ENCODE measurements around the gene ADAMTSL3.

Gene ADAMTSL3, protein sequence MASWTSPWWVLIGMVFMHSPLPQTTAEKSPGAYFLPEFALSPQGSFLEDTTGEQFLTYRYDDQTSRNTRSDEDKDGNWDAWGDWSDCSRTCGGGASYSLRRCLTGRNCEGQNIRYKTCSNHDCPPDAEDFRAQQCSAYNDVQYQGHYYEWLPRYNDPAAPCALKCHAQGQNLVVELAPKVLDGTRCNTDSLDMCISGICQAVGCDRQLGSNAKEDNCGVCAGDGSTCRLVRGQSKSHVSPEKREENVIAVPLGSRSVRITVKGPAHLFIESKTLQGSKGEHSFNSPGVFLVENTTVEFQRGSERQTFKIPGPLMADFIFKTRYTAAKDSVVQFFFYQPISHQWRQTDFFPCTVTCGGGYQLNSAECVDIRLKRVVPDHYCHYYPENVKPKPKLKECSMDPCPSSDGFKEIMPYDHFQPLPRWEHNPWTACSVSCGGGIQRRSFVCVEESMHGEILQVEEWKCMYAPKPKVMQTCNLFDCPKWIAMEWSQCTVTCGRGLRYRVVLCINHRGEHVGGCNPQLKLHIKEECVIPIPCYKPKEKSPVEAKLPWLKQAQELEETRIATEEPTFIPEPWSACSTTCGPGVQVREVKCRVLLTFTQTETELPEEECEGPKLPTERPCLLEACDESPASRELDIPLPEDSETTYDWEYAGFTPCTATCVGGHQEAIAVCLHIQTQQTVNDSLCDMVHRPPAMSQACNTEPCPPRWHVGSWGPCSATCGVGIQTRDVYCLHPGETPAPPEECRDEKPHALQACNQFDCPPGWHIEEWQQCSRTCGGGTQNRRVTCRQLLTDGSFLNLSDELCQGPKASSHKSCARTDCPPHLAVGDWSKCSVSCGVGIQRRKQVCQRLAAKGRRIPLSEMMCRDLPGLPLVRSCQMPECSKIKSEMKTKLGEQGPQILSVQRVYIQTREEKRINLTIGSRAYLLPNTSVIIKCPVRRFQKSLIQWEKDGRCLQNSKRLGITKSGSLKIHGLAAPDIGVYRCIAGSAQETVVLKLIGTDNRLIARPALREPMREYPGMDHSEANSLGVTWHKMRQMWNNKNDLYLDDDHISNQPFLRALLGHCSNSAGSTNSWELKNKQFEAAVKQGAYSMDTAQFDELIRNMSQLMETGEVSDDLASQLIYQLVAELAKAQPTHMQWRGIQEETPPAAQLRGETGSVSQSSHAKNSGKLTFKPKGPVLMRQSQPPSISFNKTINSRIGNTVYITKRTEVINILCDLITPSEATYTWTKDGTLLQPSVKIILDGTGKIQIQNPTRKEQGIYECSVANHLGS (N-terminal part only)

DNA sequence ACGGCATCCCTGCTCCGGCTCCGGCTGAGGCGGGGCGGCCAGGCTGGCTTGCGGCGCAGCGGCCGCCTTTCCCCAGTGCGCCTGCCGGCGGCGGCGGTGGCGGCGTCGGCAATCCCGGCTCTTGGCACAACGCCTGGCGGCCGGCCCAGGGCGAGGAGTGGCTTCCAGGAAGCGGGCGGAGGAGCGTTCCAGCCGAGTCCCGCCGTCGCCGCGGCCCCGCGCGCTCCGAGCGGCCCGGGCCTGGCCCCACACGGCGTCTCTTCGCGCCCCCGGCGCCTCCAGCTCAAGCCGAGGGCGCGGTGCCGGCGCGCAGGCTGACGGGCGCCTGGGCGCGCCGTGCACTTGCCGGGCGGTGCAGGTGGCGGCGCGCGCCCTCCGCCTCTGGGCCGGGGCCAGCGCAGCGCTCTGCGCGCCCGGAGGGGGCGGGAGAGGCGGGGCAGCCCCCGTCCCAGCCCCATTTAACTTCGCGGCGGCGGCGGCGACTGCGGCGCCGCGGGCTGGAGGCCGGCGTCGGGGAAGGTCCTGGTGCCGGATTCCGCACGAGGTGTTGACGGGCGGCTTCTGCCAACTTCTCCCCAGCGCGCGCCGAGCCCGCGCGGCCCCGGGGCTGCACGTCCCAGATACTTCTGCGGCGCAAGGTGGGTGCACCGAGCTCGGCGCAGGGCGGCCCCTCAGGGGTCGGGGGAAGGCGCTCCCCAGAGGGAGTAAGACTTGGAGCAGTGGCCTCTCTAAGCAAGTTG lies at the start of gene ADAMTSL3:
ADAMTSL3 (plus strand) TSS at position 485 of the 740 bp plus-strand sequence. CDS start 1,639 bp downstream, outside the sequence.
- no peak for DNase-seq (ENCODE audit: extremely low read depth in 1 of 2, low read depth in 1 of 2)

DNA sequence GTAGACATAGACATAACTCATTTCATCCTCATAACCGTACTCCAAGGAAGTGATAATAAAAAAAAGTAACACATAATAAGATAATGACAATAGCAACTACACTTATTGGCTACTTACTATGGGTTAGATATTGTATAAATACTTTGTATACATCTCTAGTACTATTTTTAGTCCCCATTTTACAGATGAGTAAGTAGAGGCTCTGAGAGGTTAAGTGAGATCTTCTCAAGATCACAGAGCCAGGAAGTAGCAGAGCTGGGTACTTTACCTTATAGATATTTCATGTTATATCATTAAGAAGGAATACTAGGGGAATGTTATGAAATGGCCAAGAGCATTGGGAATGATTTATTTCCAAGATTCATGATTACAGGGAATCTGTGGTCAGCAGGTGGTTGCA lies 49.4 kb upstream of the ADAMTSL3 start:
- DNase-seq (ENCODE audit: extremely low read depth in 1 of 2, low read depth in 1 of 2): no peak

DNA sequence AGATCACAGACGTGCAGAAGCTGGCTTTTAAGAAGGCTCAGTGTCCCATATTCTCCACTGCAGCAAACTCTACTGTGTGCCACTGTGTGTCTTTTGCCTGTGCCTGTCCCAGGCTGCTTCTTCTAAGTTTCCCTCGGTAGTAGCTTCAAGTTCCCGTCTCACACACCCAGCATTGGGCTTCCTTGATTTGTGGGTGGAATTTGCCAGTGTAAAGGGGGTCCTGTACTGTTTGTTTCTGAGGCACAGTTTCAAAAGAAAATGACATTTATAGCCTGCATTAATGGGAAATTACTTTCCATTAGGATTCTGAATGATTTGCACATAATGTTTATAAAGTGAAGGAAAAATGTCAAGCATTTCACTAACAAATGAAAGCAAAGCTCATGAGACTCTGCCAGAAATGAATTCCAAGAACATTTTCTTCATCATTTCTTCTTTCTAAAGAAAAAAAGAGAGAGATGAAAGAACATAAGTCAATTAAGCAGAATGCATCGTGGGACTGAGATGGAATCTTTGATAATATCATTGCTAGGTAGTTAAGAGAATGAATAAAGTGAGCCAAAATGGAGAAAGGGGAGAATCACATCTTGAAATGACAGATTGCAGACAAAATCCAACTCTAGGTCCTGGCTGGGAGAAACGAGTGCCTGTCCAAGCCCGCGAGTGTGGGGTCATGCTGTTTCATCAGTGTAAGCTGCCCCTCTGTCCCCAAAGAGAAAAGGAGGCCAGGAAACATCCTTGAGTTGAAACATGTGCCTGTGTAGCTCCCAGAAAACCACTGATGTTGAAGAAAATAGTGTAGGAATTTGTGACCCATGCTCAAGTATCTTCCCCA lies 48.6 kb upstream of the ADAMTSL3 start:
- DNase-seq (ENCODE audit: extremely low read depth in 1 of 2, low read depth in 1 of 2): no peak

DNA sequence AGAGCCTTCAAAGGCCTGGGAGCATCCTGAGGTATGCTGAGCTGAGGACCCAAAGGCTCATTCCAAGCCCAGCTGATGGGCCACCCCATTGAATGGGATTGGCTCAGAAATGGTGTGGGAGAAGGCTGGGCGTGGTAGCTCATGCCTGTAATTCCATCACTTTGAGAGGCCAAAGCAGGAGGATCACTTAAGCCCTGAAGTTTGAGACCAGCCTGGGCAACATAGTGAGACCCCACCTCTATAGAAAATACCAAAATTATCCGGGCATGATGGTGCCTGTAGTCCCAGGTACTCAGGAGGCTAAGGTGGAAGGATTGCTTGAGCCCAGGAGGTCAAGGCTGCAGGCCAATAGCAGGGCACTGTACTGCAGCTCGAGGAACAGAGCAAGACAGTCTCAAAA lies 43.8 kb upstream of the ADAMTSL3 start:
- no peak for DNase-seq (ENCODE audit: extremely low read depth in 1 of 2, low read depth in 1 of 2)

DNA sequence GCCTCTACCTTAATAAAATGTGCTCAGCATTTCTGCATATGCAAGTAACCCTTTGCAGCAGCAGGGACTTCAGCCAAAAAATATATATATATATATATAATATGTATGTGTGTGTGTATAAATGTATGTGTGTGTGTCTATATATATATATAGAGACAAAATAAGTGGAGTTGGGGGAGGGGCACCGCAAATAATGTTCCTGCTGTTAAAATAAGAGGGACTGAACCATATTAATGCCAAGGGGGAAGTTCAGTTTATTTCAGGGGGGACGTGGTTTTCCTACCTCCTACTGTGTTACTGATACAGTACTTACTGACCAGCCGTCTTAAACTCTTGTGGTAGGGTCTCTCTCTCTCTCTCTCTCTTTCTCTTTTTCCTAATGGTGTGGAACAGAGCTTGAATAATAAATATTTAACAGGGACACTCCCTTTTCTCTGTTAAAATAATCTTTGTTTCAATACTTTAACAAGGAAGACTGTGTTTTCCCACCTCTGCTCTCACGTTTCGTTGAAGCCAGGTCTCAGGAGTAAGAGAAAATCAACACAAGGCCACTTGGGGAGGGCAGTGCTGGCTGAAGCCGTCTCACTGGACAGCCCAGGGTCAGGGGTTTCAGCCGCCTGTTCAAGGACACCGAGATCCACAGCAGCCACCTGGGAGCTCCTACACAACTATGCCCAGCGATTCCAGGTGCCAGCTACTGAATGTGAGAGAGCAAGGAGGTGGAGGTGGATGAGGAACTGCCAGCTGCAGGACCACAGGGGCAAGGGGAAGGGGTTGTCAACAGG lies 42.8 kb upstream of the ADAMTSL3 start:
- no peak for DNase-seq (ENCODE audit: extremely low read depth in 1 of 2, low read depth in 1 of 2)

DNA sequence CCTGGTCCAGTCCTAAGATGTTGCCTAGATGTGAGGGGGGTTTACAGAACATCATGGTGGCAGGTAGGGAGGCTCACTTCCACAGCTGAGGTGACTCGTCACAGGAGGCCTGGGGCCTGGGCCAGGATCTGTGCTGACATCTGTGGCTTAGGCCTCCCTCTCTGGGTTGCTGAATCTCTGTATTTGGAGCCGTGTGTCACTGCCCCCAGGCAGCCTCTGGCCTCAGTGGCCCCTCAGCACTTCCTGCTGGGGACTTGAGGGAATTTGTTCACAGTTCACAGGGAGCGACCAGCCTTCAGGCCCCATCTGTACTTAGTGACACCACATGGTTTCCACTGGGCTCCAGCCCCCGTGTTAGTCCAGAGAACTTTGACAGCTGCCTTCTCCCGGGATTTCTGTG lies 41.7 kb upstream of the ADAMTSL3 start:
- no peak for DNase-seq (ENCODE audit: extremely low read depth in 1 of 2, low read depth in 1 of 2)

DNA sequence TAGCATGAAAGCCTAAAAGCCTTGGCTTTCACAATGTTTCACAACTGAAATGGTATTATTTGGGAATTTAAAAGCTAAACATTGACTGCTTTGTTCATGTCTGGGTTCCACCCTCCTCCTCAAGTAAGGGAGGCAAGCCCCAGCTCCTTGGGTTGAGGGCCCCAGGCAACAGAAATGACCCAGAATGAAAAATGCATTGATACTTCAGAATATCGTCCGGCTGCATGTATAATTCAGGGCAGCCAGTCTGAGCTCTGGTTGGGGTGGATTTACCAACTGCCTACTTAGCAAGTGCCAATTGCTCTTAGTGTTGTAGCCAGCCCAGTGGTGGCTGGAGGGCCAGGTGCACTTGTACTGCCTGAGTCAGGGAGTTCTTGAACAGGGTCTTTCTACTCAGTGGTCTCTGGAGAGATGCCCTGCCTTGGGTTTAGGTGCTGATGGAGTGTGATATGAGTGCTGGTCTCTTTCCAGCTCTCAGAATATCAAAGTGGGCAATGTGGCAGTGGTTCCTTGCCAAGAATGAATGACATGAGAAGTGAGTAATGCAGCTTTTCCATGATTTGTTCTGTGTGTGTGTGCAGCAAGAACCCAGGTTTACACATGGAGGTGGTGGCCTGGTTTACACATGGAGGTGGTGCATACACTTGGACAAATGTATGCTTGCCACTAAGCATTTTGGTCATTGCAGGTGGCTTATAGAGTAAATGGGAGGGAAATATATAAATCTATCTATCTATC lies 40.9 kb upstream of the ADAMTSL3 start:
- DNase-seq (ENCODE audit: extremely low read depth in 1 of 2, low read depth in 1 of 2): no peak

DNA sequence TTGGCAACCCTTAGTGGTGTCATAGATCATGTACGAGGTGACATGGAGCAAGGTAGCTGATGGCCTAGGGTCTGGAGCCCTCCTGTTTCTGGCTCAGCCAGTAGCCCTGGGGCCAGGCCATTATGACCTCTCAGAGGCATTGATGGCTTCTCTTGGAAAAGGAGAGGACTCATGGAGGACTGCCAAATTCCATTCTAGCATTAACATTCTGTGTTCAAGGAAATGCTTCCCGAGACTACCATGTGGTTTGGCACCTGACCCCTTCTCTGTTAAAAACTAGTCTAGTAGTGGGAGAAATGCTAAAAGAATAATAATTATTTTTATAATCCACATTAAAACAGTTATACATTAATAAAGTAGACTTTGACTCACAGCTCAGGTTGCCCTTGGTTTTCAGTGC lies 40.2 kb upstream of the ADAMTSL3 start:
- no peak for DNase-seq (ENCODE audit: extremely low read depth in 1 of 2, low read depth in 1 of 2)

DNA sequence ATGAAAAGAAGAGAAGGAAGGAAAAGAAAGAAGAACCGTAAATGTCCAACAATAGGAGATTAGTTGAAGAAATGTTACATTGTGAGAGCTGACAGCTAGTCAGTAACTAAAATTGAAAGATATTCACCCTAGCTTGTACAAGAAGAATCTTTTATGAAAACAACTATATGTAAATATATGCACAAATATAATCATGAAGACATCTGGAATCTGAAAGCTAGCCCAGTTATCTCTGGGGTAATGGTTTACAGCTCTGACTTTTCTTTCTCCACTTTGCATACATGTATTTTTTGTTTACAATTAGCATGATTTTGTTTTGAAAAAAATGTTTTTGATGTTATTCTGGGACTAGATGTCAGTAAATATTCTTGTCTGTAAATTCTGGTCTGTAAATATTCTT lies 37.1 kb upstream of the ADAMTSL3 start:
- no peak for DNase-seq (ENCODE audit: extremely low read depth in 1 of 2, low read depth in 1 of 2)

DNA sequence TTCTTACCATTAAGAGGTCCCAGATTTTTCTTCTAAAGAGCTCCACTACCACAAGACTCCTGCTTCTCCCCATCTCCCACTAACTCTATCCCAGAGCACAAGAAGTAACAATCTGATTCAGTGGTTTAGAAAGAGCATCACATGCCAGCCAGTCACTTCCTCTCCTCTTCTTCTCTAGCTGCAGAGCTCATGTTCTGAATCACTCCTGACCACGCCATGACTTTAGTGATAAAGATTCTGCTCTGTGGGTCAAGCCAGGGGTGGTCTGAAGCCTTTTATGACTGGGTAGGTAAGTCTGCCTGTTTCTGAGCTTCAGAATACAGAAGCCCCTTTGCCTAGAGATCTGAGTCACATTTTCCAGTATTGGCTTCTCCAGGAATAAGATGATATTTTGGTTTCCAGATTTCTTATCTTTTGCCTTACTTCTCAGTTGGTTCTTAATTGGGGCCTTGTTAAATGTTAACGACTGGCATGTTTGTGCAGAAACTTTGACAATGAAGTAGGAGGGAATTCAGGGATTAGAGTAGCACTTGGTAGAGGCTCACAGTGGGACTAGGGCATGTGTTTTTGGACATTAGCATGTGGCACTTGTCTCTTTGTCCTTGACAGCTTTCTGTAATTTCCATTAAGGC lies 27.6 kb upstream of the ADAMTSL3 start:
- DNase-seq (ENCODE audit: extremely low read depth in 1 of 2, low read depth in 1 of 2): peak in 1 of 2 donors; percentile 6

DNA sequence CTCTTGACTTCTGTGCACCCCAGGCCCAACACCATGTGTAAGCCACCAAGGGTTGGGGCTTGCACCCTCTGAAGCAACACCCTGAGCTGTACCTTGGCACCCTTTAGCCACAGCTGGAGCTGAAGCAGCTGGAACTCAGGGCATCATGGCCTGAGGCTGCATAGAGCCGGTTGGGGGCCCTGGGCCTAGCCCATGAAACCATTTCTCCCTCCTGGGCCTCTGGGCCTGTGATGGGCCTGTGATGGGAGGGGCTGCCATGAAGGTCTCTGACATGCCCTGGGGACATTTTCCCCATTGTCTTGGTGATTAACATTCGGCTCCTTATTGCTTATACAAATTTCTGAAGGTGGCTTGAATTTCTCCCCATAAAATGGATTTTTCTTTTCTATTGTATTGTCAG lies 22.4 kb upstream of the ADAMTSL3 start:
- DNase-seq (ENCODE audit: extremely low read depth in 1 of 2, low read depth in 1 of 2): no peak

DNA sequence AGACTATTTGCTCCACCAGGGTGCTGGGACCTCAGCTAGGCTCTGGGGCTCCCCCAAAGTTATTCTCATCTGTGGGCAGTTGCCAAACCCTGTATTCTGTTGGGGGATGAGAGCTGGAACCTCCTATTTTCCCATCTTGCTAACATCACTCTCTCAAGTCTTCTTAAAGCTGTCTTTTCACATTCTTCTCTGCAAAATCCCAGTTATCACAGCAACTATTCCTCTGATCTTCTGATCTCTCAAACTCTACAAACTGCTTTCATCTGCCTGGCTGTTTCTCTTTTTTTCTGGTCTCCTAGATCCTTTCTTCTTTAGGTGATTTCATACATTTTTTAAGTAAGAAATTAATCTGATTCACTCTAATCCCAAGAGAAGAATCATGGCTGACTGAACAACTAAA lies 10.7 kb upstream of the ADAMTSL3 start:
- DNase-seq (ENCODE audit: extremely low read depth in 1 of 2, low read depth in 1 of 2): no peak

DNA sequence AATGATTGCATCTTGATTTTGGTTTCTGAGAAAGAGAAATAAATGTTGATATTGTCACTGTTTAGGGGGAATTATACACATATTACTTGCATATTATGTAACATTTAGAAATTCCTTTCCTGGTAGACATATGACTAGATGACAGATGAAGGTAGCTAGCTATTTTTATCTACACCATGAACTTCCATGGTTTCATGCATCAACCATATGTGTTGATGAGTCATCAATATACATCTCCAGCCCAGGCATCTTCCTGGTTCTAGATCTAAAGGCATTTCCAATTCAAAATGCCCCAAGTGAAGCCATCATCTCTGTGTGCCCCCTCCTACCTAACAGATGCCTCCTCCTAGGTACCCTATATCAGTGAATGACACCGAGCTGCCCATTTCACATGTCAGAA lies 9.5 kb upstream of the ADAMTSL3 start:
- no peak for DNase-seq (ENCODE audit: extremely low read depth in 1 of 2, low read depth in 1 of 2)

DNA sequence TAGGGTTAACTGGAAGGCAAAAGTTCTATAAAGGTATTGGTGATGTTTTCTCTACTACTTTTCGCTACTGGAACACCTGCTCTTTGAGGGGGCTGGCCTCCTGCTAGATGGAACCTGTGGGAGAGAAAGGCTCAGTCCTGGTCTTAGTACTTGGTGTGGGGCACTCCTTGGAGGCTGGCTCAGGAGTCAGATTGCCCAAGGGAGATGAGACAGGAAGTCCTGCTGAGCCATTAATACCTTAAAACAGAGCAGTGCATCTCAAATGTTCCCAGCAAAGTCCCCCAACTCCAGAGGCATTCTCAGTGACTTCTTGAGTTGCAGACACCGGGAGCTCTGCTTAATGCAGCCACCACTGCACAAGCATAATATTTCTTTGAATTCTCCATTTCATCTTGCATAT lies 3.1 kb upstream of the ADAMTSL3 start:
- DNase-seq (ENCODE audit: extremely low read depth in 1 of 2, low read depth in 1 of 2): no peak

DNA sequence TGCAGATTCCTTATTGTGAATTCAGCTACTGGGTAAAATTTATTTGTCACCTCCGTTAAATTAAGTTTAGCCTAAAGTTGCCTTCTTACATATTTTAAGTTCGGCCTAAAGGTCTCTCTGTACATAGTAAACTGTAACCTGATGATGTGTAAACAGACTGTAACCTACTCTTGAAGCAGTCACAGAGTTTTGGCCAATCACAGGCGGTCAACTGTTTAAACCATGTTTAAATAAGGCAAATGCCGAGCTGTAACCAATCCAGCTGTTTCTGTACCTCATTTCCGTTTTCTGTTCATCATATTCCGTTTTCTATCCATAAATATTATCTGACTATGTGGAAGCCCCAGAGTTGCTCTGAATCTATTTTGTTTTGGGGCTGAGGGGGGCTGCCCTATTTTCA lies 2.4 kb upstream of the ADAMTSL3 start:
- no peak for DNase-seq (ENCODE audit: extremely low read depth in 1 of 2, low read depth in 1 of 2)

DNA sequence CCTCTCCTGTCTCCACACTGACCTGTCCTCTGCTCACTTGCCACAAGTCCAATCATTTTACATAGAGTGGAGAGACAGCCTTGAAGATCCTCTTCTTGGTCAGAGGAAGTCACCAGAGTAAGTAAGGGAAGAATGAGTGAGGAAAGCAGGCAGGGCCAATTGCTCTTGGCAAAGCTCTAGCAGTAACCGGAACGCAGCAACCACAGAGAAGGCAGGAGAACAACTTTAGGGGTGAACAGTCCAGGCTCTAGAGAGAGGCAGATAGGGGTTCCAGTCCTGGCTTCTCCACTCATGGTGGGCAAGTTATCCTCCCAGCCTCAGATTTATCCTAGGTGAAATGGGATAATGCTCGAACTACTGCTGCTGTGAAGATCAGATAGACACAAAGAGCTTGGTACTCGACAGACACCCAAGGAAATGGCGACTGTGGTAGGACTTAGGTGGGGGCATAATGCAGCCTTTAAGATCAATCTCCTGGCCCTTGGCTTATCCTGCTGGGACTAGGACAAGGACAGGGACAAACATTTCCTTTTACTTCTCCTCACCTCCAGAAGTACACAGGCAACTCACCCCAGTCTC lies 1.2 kb upstream of the ADAMTSL3 start:
- DNase-seq (ENCODE audit: extremely low read depth in 1 of 2, low read depth in 1 of 2): no peak

DNA sequence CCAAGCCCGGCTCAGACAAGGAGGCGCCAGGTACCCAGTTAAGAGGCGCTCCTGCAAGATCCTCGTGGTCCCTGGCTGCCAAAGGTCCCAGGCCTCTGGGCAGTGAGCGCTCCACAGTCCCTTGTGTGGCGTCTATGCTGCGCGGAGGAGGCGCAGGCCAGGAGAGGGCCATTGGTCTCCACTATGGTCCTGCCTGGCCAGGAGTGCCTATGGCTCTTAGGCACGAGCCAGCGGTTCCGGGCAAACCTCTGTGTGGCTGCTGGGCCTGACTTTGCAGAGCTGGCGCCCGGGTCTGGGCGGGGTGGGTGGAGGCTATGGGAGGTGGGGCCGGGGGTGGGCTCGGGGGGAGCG lies 660 bp upstream of the ADAMTSL3 start:
- DNase-seq (ENCODE audit: extremely low read depth in 1 of 2, low read depth in 1 of 2): no peak
